Neural crest cell (in vitro differentiated cells): ENCODE data around the gene ATP5IF1. TPM values are rescaled to one million over a fixed set of nuclear protein-coding genes. Genes with fewer than 3 reads are reported as not detected.

ENCODE experiments used
- DNase-seq: peaks from one replicate; pipeline ENCODE4 v3.0.0; 2021; ENCODE audit warnings: low read depth, mixed read lengths, low spot score
- H3K27ac Mint-ChIP-seq: one replicate; pipeline ENCODE4 v1.8.0; 2021; ENCODE audit warnings: mild to moderate bottlenecking, mixed read lengths; ENCODE audit not compliant: unreplicated experiment
- H3K27me3 Mint-ChIP-seq: 2 replicates; pipeline ENCODE4 v1.8.0; 2021; ENCODE audit warnings: low read depth, mild to moderate bottlenecking, mixed read lengths
- H3K36me3 Mint-ChIP-seq: 2 replicates; pipeline ENCODE4 v1.8.0; 2021; ENCODE audit warnings: low read depth, mild to moderate bottlenecking, mixed read lengths
- H3K4me1 Mint-ChIP-seq: 2 replicates; pipeline ENCODE4 v1.8.0; 2021; ENCODE audit warnings: mixed read lengths
- H3K4me3 Mint-ChIP-seq: one replicate; pipeline ENCODE4 v1.8.0; 2021; ENCODE audit warnings: mild to moderate bottlenecking, mixed read lengths
- H3K9me3 Mint-ChIP-seq: 2 replicates; pipeline ENCODE4 v1.8.0; 2021; ENCODE audit warnings: mixed read lengths
- total RNA-seq: library from RNA; stranded (reverse); gene quantifications from 2 replicates; pipeline ENCODE4 v1.2.1, GENCODE V29; 2021
- TF ChIP-seq, protein P1 (sequence below): fragments of 200-600 bp; sonication (generic); conservative IDR thresholded peaks from 2 replicates; pipeline ENCODE4 v1.5.0; 2021; ENCODE audit warnings: antibody characterized with exemption, mild to moderate bottlenecking

ATP5IF1 gene
- total RNA-seq, 1 donor from 2014 or later, result 125 TPM

DNA sequence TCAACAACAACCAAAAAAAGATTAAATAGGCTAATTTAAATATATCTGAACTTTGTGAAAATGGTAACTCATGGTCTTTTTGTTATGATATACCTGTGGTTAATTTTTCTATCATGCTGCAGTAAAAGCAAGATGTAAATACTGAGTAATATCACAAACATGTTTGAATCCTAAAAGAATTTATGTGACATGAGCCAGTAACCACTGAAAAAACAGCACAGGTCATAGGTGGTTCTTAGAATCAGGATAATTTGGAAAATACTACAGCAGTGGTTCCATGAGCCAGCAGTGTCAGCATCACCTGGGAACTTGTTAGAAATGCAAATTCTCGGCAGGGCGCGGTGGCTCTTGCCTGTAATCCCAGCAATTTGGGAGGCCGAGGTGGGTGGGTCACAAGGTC lies 4.1 kb downstream of the ATP5IF1 start:
- DNase-seq, result no peak
- TF ChIP-seq, protein P1, sequence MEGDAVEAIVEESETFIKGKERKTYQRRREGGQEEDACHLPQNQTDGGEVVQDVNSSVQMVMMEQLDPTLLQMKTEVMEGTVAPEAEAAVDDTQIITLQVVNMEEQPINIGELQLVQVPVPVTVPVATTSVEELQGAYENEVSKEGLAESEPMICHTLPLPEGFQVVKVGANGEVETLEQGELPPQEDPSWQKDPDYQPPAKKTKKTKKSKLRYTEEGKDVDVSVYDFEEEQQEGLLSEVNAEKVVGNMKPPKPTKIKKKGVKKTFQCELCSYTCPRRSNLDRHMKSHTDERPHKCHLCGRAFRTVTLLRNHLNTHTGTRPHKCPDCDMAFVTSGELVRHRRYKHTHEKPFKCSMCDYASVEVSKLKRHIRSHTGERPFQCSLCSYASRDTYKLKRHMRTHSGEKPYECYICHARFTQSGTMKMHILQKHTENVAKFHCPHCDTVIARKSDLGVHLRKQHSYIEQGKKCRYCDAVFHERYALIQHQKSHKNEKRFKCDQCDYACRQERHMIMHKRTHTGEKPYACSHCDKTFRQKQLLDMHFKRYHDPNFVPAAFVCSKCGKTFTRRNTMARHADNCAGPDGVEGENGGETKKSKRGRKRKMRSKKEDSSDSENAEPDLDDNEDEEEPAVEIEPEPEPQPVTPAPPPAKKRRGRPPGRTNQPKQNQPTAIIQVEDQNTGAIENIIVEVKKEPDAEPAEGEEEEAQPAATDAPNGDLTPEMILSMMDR, result no peak
- peaks cover 4% of the 10 kb centered on the region for H3K4me1 Mint-ChIP-seq
- no peak overlapping the region for H3K4me3 Mint-ChIP-seq
- no peaks in the 10 kb centered on the region for H3K9me3 Mint-ChIP-seq
- no peaks in the 10 kb centered on the region for H3K36me3 Mint-ChIP-seq
- H3K27me3 Mint-ChIP-seq, result no peaks in the 10 kb centered on the region
- H3K27ac Mint-ChIP-seq, result no peak overlapping the region

DNA sequence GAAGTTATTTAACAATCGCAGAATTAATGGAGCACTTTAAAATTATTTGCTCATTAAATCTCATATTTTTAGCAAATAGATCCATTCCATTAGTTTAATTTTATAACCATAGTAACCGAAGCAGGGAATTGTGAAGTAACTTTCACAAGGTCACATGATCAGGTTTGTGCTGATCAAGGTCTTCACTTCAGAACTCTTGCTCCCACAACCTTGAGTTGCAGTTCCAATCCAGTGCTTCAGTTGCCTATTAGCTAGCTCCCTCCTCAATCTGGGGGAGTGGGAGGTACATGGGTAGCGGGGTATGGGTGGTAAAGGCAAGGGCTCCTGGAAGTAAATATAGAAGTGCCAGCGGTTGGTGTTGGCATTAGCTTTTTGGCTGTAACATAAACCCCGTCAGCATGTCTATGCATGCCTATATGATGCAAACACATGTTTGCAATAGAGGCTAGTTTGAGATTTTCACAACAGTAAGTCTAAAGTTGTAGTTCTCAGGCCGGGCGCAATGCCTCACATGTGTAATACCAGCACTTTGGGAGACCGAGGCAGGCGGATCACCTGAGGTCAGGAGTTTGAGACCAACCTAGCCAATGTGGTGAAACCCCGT lies 5.8 kb downstream of the ATP5IF1 start:
- TF ChIP-seq, protein P1, result no peak
- peaks cover 10% of the 10 kb centered on the region for H3K4me1 Mint-ChIP-seq
- H3K9me3 Mint-ChIP-seq, result no peaks in the 10 kb centered on the region
- no peak overlapping the region for H3K4me3 Mint-ChIP-seq
- no peaks in the 10 kb centered on the region for H3K27me3 Mint-ChIP-seq
- H3K27ac Mint-ChIP-seq, result no peak overlapping the region
- H3K36me3 Mint-ChIP-seq, result no peaks in the 10 kb centered on the region
- no peak for DNase-seq

DNA sequence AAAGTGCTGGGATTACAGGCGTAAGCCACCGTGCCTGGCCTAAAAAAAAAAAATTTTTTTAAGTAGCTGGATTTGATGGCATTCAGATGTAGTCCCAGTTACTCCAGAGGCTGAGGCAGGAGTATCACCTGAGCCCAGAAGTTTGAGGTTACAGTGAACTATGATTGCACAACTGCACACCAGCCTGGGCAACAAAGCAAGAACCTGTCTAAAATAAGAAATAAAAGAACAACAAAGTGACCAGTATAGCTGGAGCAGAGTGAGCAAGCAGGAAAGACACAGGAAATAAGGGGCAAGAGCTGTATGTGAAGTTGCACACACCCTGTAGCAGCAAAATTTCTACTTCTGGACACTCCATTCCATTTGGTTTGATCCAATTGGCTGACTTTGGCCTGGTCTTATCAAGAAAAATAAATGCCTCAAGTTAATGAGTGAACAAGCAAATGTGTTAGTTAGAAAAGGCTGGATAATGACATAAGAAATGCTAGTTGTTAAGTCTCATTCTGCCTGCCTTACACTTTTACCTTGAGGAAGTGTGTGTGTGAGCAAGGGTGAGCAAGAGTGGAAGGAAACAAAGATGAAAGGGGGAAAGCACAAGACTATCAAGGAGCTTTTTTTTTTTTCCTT lies 7.9 kb downstream of the ATP5IF1 start:
- Mint-ChIP-seq H3K27me3 (no peaks in the 10 kb centered on the region), H3K4me3 (peak overlapping the region; percentile 17), H3K27ac (no peak overlapping the region), H3K9me3 (no peaks in the 10 kb centered on the region), H3K4me1 (peaks cover 26% of the 10 kb centered on the region), H3K36me3 (no peaks in the 10 kb centered on the region)
- TF ChIP-seq, protein P1, result no peak
- DNase-seq, result no peak

DNA sequence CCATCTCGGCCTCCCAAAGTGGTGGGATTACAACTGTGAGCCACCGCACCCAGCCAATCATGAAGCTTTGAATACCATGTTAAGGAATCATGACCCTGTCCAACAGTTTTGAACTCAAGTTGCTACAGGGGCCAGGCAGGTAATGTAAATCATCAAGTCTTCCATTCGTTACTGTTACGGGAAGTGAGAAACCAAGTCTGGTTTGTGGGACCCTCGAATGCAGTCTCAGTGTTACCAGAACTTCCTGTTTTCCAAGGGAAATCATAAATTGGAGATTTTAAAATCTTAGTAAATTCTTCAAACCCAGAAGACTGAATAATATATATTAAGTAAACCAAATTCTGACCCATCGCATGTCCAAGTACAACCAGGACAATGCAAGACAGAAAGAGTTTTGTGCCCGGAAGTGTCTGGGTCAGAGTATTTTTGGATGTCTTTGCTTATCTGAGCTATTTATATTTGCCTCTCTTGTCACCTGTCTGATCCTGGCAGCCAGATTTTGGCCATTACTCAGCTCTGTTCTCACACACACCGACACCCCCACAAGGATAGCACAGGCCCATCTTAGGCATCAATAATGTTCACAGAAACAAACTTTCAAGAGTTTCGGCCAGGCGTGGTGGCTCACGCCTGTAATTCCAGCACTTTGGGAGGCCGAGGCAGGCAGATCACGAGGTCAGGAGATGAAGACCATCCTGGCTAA lies 8.8 kb downstream of the ATP5IF1 start:
- Mint-ChIP-seq H3K4me1 (peaks cover 33% of the 10 kb centered on the region), H3K4me3 (peak overlapping the region; percentile 74)
- DNase-seq, result no peak

DNA sequence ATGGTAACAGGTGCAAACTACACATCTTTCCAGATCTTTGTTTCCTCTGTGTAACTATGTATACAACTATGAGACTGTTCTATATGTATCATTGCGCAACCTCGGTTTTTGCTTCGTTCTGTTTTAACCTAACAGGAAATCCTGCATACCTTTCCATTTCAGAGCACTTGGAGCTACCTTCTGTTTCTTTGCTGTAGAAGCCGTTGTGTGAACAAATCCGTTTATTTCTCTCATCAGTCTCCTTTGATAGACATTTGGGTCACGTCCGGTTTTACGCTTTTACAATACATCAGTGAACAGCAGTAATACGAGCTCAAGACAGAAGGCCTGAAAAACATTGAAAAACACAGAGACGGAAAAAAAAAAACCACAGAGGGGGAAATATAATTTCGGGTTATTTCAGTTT lies 10.5 kb downstream of the ATP5IF1 start:
- peak overlapping the region; percentile 95 for H3K4me3 Mint-ChIP-seq

More for the DNA sequence above, 8.8 kb downstream of the ATP5IF1 start:
- no peaks in the 10 kb centered on the region for H3K27me3 Mint-ChIP-seq
- TF ChIP-seq, protein P1, result no peak
- no peaks in the 10 kb centered on the region for H3K36me3 Mint-ChIP-seq
- H3K27ac Mint-ChIP-seq, result no peak overlapping the region
- H3K9me3 Mint-ChIP-seq, result no peaks in the 10 kb centered on the region

More for the DNA sequence above, 10.5 kb downstream of the ATP5IF1 start:
- Mint-ChIP-seq H3K4me1 (peaks cover 33% of the 10 kb centered on the region), H3K27ac (peak overlapping the region; percentile 51), H3K27me3 (no peaks in the 10 kb centered on the region), H3K36me3 (no peaks in the 10 kb centered on the region), H3K9me3 (no peaks in the 10 kb centered on the region)
- no peak for DNase-seq
- TF ChIP-seq, protein P1, result no peak
